Cardiac septum (tissue), 1 donor: Measurements from ENCODE around the gene CADM2. TPM values are rescaled to one million over a fixed set of nuclear protein-coding genes. Genes with fewer than 3 reads are reported as not detected.

Experiments
- DNase-seq: peaks from one replicate; pipeline ENCODE4 v3.0.0-alpha.2; 2020; ENCODE audit warnings: low spot score
- intact Hi-C: fragments of 100-400 bp; cut with DNase I; formaldehyde crosslinking; loops from one replicate; pipeline ENCODE4 v1.14.0; 2022
- total RNA-seq: library from RNA; stranded (reverse); fragmentation: NEBNext Ultra II Directional; extraction: Animal tissue kit (Norgen Biotek cat#: 25700); gene quantifications from one replicate; pipeline ENCODE4 v1.2.1, GENCODE V29; 2021
- donor health status: DM: no; HTN: no; CAD: no.

CADM2 gene
- total RNA-seq, 1 donor from 2014 or later = 0.65 TPM

GRCh38 chr3:85167576-85167975 lies 208.8 kb downstream of the CADM2 start:
- DNase-seq = no peak
- intact Hi-C loops = no loop called here

DNA sequence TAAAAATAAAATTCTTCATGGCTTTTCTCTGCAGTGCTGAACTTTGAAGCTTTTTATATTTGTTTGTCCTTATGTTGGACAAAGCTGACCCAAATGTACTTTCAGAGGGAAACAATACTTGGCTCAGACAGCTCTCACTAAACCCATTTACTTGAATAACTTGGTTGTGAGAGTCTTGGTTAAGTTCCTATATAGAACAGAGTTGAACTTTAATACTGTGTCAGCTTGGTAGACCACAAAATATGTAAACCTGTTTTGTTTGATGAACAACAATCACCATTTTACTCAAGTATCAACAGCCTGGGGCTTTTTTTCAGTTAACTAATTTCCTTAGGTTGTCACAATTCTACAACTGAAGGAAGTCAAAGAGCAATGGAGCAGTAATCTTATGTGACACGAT lies 211.9 kb downstream of the CADM2 start:
- intact Hi-C loops = no loop called here
- DNase-seq = no peak

DNA sequence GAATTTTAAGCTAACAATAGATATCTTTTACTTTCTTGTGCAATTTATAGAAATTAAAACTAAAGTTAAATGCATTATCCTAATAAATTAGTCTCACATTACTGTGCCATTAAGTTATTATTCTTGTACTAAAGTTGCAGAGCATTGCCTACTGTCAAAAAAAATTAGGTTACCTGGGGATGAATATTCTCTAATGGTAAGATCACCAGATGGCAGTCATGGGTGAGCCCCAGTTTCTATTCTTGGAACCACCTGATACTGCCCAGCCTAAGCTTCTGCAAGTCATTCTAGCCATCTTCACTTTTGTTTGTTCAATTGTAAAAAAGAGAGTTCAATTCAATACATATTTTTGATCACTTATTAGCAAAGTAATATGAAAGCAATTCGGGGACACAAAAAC lies 213.2 kb downstream of the CADM2 start:
- DNase-seq = no peak
- intact Hi-C loops = no loop called here

- intact Hi-C loops = no loop called here
- no peak for DNase-seq
Observed at GRCh38 chr3:85176799-85177198, 218.0 kb downstream of the CADM2 start.

DNA sequence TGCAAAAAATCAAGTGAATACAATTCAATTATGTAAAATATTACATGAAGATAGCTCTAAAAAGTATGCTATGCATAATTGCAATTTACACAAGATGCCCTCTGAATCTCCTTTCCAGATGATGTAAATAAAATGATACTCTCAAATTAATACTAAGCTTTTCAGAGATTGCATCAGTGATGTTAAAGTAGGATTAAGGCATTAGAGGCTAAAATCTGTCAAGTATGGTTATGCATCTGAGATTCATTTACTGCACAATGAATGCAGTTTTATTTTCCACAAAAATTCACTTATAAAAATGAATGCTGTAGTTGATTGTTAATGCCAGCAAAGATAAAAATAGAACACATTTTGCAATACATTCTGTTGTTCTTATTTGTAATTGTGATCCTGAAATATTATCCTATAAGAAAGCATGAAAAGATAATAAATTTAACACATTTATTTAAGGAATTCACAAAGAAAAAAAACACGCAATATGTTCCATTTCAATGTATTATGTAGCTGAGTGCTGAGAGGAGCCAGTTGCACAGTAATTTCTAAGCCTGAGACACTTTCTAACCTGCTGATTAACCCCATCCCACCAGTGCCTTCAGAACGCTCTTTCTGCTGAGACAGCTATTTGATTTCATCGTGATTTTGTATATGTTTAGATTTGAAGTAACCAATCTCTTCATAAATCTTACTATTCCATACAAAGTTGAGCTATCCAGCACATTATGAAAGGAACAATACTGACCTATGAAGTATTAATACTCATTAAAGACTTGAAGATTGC lies 224.4 kb downstream of the CADM2 start:
- intact Hi-C loops = no loop called here
- no peak for DNase-seq

- no peak for DNase-seq
- intact Hi-C loops = no loop called here
Observed at GRCh38 chr3:85185495-85185894, 226.7 kb downstream of the CADM2 start.

DNA sequence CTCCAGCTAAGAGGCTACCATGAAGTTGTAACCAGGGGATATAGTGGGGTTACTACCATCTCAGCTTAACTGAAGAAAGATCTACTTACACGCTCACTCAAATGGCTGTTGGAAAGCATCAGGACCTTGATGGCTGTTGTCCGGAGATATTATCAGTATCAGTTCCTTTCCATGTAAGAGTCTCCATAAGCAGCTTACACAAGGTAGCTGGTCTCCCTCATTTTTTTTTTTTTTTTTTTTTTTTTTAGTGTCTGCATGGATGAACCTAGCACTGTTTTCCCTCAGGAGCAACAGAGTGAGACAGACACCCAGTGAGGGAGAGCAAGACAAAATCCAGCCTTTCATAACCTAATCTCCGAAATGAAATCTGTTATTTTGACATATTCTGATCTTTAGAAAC lies 230.9 kb downstream of the CADM2 start:
- intact Hi-C loops = no loop called here
- DNase-seq = no peak

- intact Hi-C loops = no loop called here
- DNase-seq = no peak
Observed at GRCh38 chr3:85193565-85193964, 234.8 kb downstream of the CADM2 start.

DNA sequence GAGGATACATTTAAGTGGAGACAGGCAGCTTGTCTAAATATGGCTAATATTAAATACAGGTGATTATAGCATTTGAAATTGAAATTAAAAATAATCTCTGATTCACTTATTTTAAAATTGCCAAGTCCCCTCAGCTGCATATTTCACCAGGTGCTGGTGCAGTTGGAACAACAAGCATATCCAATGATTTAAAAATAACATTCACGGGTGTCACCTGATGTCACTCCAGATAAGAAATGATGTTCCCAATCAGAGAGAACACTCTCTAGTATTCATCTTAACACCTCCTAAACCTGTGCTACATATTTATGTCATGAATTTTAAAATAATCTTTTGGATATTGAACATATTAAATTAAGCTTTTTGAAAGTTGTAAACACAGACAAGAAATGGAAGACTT lies 249.9 kb downstream of the CADM2 start:
- no peak for DNase-seq
- intact Hi-C loops = no loop called here

DNA sequence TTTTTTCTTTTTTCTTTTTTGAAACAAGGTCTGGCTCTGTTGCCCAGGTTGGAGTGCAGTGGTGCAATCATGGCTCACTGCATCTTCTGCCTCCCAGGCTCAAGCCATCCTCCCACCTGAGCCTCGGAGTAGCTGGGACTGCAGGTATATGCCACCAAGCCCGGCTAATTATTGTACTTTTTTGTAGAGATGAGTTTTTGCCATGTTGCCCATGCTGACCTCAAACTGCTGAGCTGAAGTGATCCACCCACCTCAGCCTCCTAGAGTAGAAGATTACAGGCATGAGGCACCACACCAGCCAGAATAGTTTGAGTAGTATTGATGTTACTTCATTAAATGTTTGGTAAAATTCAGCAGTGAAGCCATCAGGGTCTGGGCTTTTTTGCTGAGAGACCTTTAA lies 251.8 kb downstream of the CADM2 start:
- no peak for DNase-seq
- intact Hi-C loops = no loop called here

GRCh38 chr3:85228966-85229365 lies 270.2 kb downstream of the CADM2 start:
- intact Hi-C loops = no loop called here
- DNase-seq = no peak

GRCh38 chr3:85244091-85244490 lies 285.3 kb downstream of the CADM2 start:
- intact Hi-C loops = no loop called here
- no peak for DNase-seq

- intact Hi-C loops = no loop called here
- no peak for DNase-seq
Observed at GRCh38 chr3:85244519-85244918, 285.7 kb downstream of the CADM2 start.

- no peak for DNase-seq
- intact Hi-C loops = no loop called here
Observed at GRCh38 chr3:85251766-85252165, 293.0 kb downstream of the CADM2 start.

DNA sequence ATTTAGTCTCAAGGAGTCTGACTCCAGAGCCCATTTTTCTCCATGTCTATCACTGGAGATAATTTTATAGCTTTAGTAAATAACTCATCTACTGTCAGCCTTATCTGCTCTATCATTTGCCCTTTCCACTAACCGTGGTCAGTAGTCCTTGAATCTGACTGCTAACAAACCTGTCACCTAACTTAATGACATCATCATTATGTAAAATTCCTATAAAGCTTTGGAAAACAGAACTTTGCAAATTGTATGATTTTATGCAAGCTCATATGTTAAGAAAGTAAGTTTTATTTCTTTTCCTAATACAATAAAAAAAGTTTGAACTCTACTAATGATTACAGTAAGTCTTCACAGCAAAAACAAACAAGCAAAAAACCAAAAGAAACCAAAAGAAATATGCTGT lies 293.9 kb downstream of the CADM2 start:
- intact Hi-C loops = no loop called here
- DNase-seq = no peak

GRCh38 chr3:85254738-85255137 lies 295.9 kb downstream of the CADM2 start:
- intact Hi-C loops = no loop called here

GRCh38 chr3:85255949-85256348 lies 297.2 kb downstream of the CADM2 start:
- intact Hi-C loops = no loop called here
- no peak for DNase-seq

More at GRCh38 chr3:85254738-85255137, 295.9 kb downstream of the CADM2 start:
- no peak for DNase-seq

- no peak for DNase-seq
- intact Hi-C loops = no loop called here
Observed at GRCh38 chr3:85258326-85258725, 299.5 kb downstream of the CADM2 start.

DNA sequence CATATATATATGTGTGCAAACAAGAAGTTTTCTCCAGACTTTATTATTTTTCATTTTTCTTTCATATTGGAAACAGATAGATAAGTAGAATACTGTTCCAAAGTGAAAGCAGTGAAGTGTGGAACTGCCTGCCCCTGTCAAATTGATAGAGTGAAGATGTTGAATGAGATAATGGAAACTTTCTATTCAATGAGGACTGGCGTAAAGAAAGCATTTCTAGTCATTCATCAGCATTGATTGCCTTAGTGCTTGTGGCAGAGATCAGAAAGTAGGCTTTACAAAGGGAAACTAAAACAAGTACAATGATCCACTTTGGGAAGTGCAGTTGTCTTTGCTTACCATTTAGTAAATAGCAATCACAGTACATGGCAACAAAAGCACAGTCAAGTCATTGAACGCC lies 300.0 kb downstream of the CADM2 start:
- intact Hi-C loops = no loop called here
- no peak for DNase-seq

GRCh38 chr3:85259748-85260147 lies 301.0 kb downstream of the CADM2 start:
- intact Hi-C loops = no loop called here
- no peak for DNase-seq

- DNase-seq = no peak
- intact Hi-C loops = no loop called here
Observed at GRCh38 chr3:85264381-85264780, 305.6 kb downstream of the CADM2 start.

DNA sequence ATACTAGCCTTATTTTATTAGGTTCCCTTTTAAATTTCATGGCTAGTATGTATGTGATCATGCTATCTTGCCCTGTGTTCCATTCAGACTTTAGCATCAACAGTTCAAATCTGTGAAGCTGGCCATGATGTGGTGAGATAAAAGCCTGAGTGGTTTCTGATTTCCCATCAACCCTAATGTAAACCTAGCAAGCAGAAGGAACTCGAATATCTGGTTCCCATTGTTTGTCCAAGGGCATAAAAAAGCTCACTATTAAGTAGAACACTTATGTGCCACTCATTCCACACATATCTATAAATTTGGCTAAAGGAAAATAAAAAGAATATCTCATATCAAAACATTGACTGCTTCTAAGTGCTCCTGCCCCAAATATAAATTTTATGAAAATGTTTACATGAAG lies 311.7 kb downstream of the CADM2 start:
- intact Hi-C loops = no loop called here
- DNase-seq = no peak
